CD4-positive, alpha-beta T cell (primary cell): ENCODE measurements around the gene PRTN3. TPM values are rescaled to one million over a fixed set of nuclear protein-coding genes. Genes with fewer than 3 reads are reported as not detected.

Experiments
- ATAC-seq: fragments of 200-7000 bp; cut with Tn5 transposase; one replicate; pipeline ENCODE4 v1.10.0; 2022; ENCODE audit warnings: mild to moderate bottlenecking; ENCODE audit not compliant: poor library complexity
- CTCF ChIA-PET: fragments of 350-600 bp; sonication (Branson Sonifier 250); formaldehyde crosslinking; loops from one replicate; lab custom pipeline; 2021; ENCODE audit warnings: antibody characterized with exemption, inconsistent platforms; lab: Charles Lee
- POLR2A ChIA-PET: fragments of 350-600 bp; sonication (Branson Sonifier 250); formaldehyde crosslinking; loops from one replicate; lab custom pipeline; 2021; ENCODE audit warnings: antibody characterized with exemption, inconsistent platforms; lab: Charles Lee
- DNase-seq, 14 experiments: peaks; one replicate each; pipeline ENCODE4 v3.0.0-alpha.2; 2013 to 2020; ENCODE audit warnings: mixed read lengths in 2 of 14
- H3K27ac ChIP-seq, 2 donors: one replicate each; pipeline versions ENCODE4 v1.5.1 to v1.7.0; 2013; ENCODE audit warnings: low read length in 2 of 2, low read depth in 1 of 2, mild to moderate bottlenecking in 1 of 2
- H3K27me3 ChIP-seq, 2 experiments: 1 replicate in 1 of 2; 2 replicates in 1 of 2; pipeline versions ENCODE4 v1.6.1 to v1.7.0; 2013; ENCODE audit warnings: low read length in 2 of 2, control low read depth in 1 of 2, mild to moderate bottlenecking in 1 of 2, moderate library complexity in 1 of 2; ENCODE audit not compliant: insufficient read depth in 2 of 2, control insufficient read depth in 1 of 2
- H3K36me3 ChIP-seq: one replicate; pipeline ENCODE4 v1.6.1; 2013; ENCODE audit warnings: low read length, control low read depth; ENCODE audit not compliant: insufficient read depth
- H3K4me1 ChIP-seq: one replicate; pipeline ENCODE4 v1.6.1; 2013; ENCODE audit warnings: low read length, control low read depth; ENCODE audit not compliant: insufficient read depth
- H3K4me3 ChIP-seq: one replicate; pipeline ENCODE4 v1.5.1; 2013; ENCODE audit warnings: mild to moderate bottlenecking, low read length, moderate library complexity
- H3K9me3 ChIP-seq, 2 experiments: 1 replicate in 1 of 2; 2 replicates in 1 of 2; pipeline versions ENCODE4 v1.6.1 to v1.7.0; 2013; ENCODE audit warnings: low read length in 2 of 2, mild to moderate bottlenecking in 2 of 2, control low read depth in 1 of 2, moderate library complexity in 1 of 2; ENCODE audit not compliant: control insufficient read depth in 1 of 2, insufficient read depth in 1 of 2
- H3K27ac Mint-ChIP-seq: one replicate; pipeline ENCODE4 v1.8.0; 2020; ENCODE audit warnings: mixed read lengths
- H3K27me3 Mint-ChIP-seq: one replicate; pipeline ENCODE4 v1.8.0; 2021; ENCODE audit warnings: mixed read lengths
- H3K36me3 Mint-ChIP-seq: one replicate; pipeline ENCODE4 v1.8.0; 2021; ENCODE audit warnings: low read depth, mixed read lengths
- H3K4me1 Mint-ChIP-seq: one replicate; pipeline ENCODE4 v1.8.0; 2021; ENCODE audit warnings: low read depth, mixed read lengths
- H3K4me3 Mint-ChIP-seq: one replicate; pipeline ENCODE4 v1.8.0; 2020; ENCODE audit warnings: mild to moderate bottlenecking, mixed read lengths
- H3K9me3 Mint-ChIP-seq: one replicate; pipeline ENCODE4 v1.8.0; 2020; ENCODE audit warnings: mixed read lengths
- intact Hi-C, 2 experiments: fragments of 100-400 bp; cut with DNase I in 1 of 2; cut with micrococcal nuclease in 1 of 2; formaldehyde crosslinking; loops; one replicate each; pipeline versions ENCODE4 v1.15.1 to v1.9.0; 2023 to 2025; cut with DNase I, micrococcal nuclease
- total RNA-seq, 174 experiments: library from RNA in 2 of 174; stranded (reverse) in 2 of 174; gene quantifications; one replicate each; pipeline ENCODE4 v1.2.3 and lab custom pipeline; 2021 to 2026
- TF ChIP-seq, protein P1 (sequence below): fragments of 200-600 bp; IDR thresholded peaks from one replicate; pipeline ENCODE4 v1.8.0; 2022; ENCODE audit warnings: antibody characterized with exemption, mild to moderate bottlenecking

The PRTN3 gene
- total RNA-seq, 2 experiments from 2014 or later = not detected

DNA sequence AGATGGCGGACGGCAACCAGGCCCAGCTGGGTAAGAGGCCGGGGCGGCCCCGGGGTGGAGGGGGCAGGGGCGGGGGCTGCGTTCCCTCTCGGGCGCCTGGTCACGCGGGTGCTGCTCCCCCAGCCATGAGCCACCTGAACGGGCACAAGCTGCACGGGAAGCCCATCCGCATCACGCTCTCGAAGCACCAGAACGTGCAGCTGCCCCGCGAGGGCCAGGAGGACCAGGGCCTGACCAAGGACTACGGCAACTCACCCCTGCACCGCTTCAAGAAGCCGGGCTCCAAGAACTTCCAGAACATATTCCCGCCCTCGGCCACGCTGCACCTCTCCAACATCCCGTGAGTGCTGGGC, 32.4 kb upstream of the PRTN3 start:
- H3K9me3 ChIP-seq = peaks cover 0 to 11% of the 10 kb centered on the region in 2 experiments
- no peak overlapping the region for H3K4me3 ChIP-seq
- no peak overlapping the region for H3K27ac Mint-ChIP-seq
- ATAC-seq = no peak
- peaks cover 52% of the 10 kb centered on the region for H3K36me3 Mint-ChIP-seq
- H3K27ac ChIP-seq = no peak overlapping the region
- DNase-seq = no peak
- no peak overlapping the region for H3K4me3 Mint-ChIP-seq
- peaks cover 81% of the 10 kb centered on the region for H3K36me3 ChIP-seq
- intact Hi-C loops = no loop called here
- no peaks in the 10 kb centered on the region for H3K27me3 Mint-ChIP-seq
- no peaks in the 10 kb centered on the region for H3K9me3 Mint-ChIP-seq
- TF ChIP-seq, protein P1, sequence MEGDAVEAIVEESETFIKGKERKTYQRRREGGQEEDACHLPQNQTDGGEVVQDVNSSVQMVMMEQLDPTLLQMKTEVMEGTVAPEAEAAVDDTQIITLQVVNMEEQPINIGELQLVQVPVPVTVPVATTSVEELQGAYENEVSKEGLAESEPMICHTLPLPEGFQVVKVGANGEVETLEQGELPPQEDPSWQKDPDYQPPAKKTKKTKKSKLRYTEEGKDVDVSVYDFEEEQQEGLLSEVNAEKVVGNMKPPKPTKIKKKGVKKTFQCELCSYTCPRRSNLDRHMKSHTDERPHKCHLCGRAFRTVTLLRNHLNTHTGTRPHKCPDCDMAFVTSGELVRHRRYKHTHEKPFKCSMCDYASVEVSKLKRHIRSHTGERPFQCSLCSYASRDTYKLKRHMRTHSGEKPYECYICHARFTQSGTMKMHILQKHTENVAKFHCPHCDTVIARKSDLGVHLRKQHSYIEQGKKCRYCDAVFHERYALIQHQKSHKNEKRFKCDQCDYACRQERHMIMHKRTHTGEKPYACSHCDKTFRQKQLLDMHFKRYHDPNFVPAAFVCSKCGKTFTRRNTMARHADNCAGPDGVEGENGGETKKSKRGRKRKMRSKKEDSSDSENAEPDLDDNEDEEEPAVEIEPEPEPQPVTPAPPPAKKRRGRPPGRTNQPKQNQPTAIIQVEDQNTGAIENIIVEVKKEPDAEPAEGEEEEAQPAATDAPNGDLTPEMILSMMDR = no peak
- H3K4me1 ChIP-seq = peaks cover 15% of the 10 kb centered on the region
- ChIA-PET CTCF (no interaction called here), POLR2A (no interaction called here)
- H3K4me1 Mint-ChIP-seq = peaks cover 11% of the 10 kb centered on the region
- no peaks in the 10 kb centered on the region for H3K27me3 ChIP-seq

GRCh38 chr19:810077-810855, 30.5 kb upstream of the PRTN3 start:
- peaks cover 62% of the 10 kb centered on the region for H3K36me3 ChIP-seq
- H3K9me3 ChIP-seq = peaks cover 0 to 11% of the 10 kb centered on the region in 2 experiments
- peaks cover 52% of the 10 kb centered on the region for H3K36me3 Mint-ChIP-seq
- H3K27me3 Mint-ChIP-seq = no peaks in the 10 kb centered on the region
- peak overlapping the region; percentile 20 for H3K4me3 Mint-ChIP-seq
- H3K27ac Mint-ChIP-seq = no peak overlapping the region
- TF ChIP-seq, protein P1 = no peak
- no peak overlapping the region for H3K4me3 ChIP-seq
- no peaks in the 10 kb centered on the region for H3K27me3 ChIP-seq
- ATAC-seq = no peak
- peaks cover 7% of the 10 kb centered on the region for H3K4me1 ChIP-seq
- peaks cover 7% of the 10 kb centered on the region for H3K4me1 Mint-ChIP-seq
- ChIA-PET POLR2A (no interaction called here), CTCF (no interaction called here)
- intact Hi-C loops = no loop called here
- no peaks in the 10 kb centered on the region for H3K9me3 Mint-ChIP-seq
- DNase-seq = no peak
- peak overlapping the region in 1 of 2 donors; percentile 7 for H3K27ac ChIP-seq

DNA sequence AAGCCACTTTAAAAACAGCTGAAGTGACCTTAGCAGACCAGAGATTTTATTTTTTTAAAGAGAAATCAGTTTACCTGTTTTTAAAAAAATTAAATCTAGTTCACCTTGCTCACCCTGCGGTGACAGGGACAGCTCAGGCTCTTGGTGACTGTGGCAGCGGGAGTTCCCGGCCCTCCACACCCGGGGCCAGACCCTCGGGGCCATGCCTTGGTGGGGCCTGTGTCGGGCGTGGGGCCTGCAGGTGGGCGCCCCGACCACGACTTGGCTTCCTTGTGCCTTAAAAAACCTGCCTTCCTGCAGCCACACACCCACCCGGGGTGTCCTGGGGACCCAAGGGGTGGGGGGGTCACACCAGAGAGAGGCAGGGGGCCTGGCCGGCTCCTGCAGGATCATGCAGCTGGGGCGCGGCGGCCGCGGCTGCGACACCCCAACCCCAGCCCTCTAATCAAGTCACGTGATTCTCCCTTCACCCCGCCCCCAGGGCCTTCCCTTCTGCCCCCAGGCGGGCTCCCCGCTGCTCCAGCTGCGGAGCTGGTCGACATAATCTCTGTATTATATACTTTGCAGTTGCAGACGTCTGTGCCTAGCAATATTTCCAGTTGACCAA, 29.8 kb upstream of the PRTN3 start:
- Mint-ChIP-seq H3K27me3 (no peaks in the 10 kb centered on the region), H3K4me1 (peaks cover 7% of the 10 kb centered on the region), H3K9me3 (no peaks in the 10 kb centered on the region), H3K36me3 (peaks cover 56% of the 10 kb centered on the region), H3K4me3 (peak overlapping the region; percentile 20), H3K27ac (no peak overlapping the region)
- no peak for DNase-seq
- Histone ChIP-seq H3K27ac (no peak overlapping the region), H3K4me1 (peaks cover 7% of the 10 kb centered on the region), H3K4me3 (no peak overlapping the region), H3K27me3 (no peaks in the 10 kb centered on the region), H3K9me3 (peaks cover 0 to 11% of the 10 kb centered on the region in 2 experiments), H3K36me3 (peaks cover 57% of the 10 kb centered on the region)
- ChIA-PET POLR2A (no interaction called here), CTCF (no interaction called here)
- intact Hi-C loops = no loop called here
- no peak for ATAC-seq
- TF ChIP-seq, protein P1 = no peak
